Upper lobe of left lung (tissue), 6 donors: ENCODE data around the gene APOBEC3G. TPM values are rescaled to one million over a fixed set of nuclear protein-coding genes. Genes with fewer than 3 reads are reported as not detected.

Source experiments
- ATAC-seq, 2 donors: fragments of 200-7000 bp; cut with Tn5 transposase; one replicate each; pipeline ENCODE4 v1.9.1; 2022; ENCODE audit warnings: mild to moderate bottlenecking in 2 of 2, moderate library complexity in 2 of 2; ENCODE audit not compliant: low FRiP score in 2 of 2
- DNase-seq, 2 donors: peaks; one replicate each; pipeline ENCODE4 v3.0.0-alpha.2; 2019 to 2020
- H3K27ac ChIP-seq, 4 donors: fragments of 200-600 bp; sonication (generic); one replicate each; pipeline ENCODE4 v1.5.1; 2016 to 2019
- H3K27me3 ChIP-seq, 4 donors: fragments of 200-600 bp; sonication (generic); one replicate each; pipeline ENCODE4 v1.5.1; 2017 to 2019
- H3K36me3 ChIP-seq, 4 donors: fragments of 200-600 bp; sonication (generic); one replicate each; pipeline ENCODE4 v1.5.1; 2016 to 2019
- H3K4me1 ChIP-seq, 4 donors: fragments of 200-600 bp; sonication (generic); one replicate each; pipeline ENCODE4 v1.5.1; 2018 to 2019
- H3K4me3 ChIP-seq, 4 donors: fragments of 200-600 bp; sonication (generic); one replicate each; pipeline ENCODE4 v1.5.1; 2017 to 2019; ENCODE audit warnings: mild to moderate bottlenecking in 2 of 4, moderate library complexity in 1 of 4
- H3K9me3 ChIP-seq, 4 donors: fragments of 200-600 bp; sonication (generic); one replicate each; pipeline ENCODE4 v1.5.1; 2018 to 2019
- EP300 ChIP-seq, 4 donors: sonication (generic); formaldehyde crosslinking; IDR thresholded peaks; one replicate each; pipeline ENCODE4 v1.5.1; 2017; ENCODE audit warnings: antibody characterized with exemption in 4 of 4, control low read depth in 2 of 4
- POLR2A ChIP-seq, 4 donors: fragments of 450-650 bp; IDR thresholded peaks; one replicate each; pipeline ENCODE4 v1.5.1; 2016 to 2017; ENCODE audit warnings: antibody characterized with exemption in 4 of 4, mild to moderate bottlenecking in 2 of 4
- POLR2AphosphoS5 ChIP-seq, 2 donors: sonication (generic); formaldehyde crosslinking; IDR thresholded peaks; one replicate each; pipeline ENCODE4 v1.5.1; 2017; ENCODE audit warnings: antibody characterized with exemption in 2 of 2
- WGBS, 2 donors: methylation state at CpG; one replicate each; pipeline ENCODE4 v1.1.5; 2017 to 2018; 5-methylcytosine and 5-hydroxymethylcytosine counted together
- total RNA-seq, 6 donors: library from RNA; depleted of rRNA in 4 of 6; stranded (reverse); fragments of >200 nt in 4 of 6; gene quantifications; one replicate each; pipeline versions ENCODE4 v1.1.0 to v1.2.1, GENCODE V29; 2016 to 2021
- TF ChIP-seq, protein P1 (sequence below), 6 experiments: fragments of 450-650 bp in 4 of 6; fragments of 200-600 bp in 2 of 6; sonication (generic) in 2 of 6; IDR thresholded peaks; one replicate each; pipeline ENCODE4 v1.5.1; 2016 to 2019; ENCODE audit warnings: antibody characterized with exemption in 6 of 6
- donor health status: DM: no; HTN: no; CAD: no; lungs with moderate emphysema.
- donor health status: DM: no; HTN: yes; CAD: no; lungs with severe emphysema.

Gene APOBEC3G
- total RNA-seq, 6 donors from 2014 or later, result 10.2 to 38.8 (median 15.8) TPM

DNA sequence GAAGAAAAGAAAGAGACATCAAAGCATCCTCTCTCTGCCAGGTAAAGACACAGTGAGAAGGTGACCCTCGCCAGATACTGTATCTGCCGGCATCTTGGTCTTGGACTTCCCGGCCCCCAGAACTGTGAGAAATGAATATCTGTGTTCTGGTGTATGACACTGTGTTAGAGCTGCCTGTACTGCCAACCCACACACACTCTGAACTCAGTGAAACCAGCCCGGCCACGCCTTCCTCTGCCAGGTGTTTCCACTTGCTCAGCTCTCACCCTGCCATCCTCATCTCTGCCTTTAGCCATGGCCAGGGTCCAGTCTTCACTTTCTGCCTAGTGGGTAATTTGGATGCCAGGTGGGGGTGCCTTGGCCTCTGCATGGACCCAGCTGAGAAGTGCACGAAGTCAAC, 51.4 kb downstream of the APOBEC3G start:
- H3K4me1 ChIP-seq, result peaks cover 5 to 21% (median 6%) of the 10 kb centered on the region in 4 donors
- DNase-seq (no peak), ATAC-seq (no peak)
- H3K9me3 ChIP-seq, result no peaks in the 10 kb centered on the region
- H3K27ac ChIP-seq, result no peak overlapping the region
- peaks cover 3 to 32% (median 12%) of the 10 kb centered on the region in 4 donors for H3K36me3 ChIP-seq
- WGBS, 2 donors, result 97 to 100% methylated on average over 6 of the region's 6 CpGs
- TF ChIP-seq POLR2A (IDR thresholded peaks at IDR 0.05), result no peak
- TF ChIP-seq POLR2AphosphoS5 (IDR thresholded peaks at IDR 0.05), result no peak
- TF ChIP-seq EP300 (IDR thresholded peaks at IDR 0.05), result no peak
- TF ChIP-seq, protein P1, sequence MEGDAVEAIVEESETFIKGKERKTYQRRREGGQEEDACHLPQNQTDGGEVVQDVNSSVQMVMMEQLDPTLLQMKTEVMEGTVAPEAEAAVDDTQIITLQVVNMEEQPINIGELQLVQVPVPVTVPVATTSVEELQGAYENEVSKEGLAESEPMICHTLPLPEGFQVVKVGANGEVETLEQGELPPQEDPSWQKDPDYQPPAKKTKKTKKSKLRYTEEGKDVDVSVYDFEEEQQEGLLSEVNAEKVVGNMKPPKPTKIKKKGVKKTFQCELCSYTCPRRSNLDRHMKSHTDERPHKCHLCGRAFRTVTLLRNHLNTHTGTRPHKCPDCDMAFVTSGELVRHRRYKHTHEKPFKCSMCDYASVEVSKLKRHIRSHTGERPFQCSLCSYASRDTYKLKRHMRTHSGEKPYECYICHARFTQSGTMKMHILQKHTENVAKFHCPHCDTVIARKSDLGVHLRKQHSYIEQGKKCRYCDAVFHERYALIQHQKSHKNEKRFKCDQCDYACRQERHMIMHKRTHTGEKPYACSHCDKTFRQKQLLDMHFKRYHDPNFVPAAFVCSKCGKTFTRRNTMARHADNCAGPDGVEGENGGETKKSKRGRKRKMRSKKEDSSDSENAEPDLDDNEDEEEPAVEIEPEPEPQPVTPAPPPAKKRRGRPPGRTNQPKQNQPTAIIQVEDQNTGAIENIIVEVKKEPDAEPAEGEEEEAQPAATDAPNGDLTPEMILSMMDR (IDR thresholded peaks at IDR 0.05), result no peak
- no peaks in the 10 kb centered on the region for H3K27me3 ChIP-seq
- no peak overlapping the region for H3K4me3 ChIP-seq

DNA sequence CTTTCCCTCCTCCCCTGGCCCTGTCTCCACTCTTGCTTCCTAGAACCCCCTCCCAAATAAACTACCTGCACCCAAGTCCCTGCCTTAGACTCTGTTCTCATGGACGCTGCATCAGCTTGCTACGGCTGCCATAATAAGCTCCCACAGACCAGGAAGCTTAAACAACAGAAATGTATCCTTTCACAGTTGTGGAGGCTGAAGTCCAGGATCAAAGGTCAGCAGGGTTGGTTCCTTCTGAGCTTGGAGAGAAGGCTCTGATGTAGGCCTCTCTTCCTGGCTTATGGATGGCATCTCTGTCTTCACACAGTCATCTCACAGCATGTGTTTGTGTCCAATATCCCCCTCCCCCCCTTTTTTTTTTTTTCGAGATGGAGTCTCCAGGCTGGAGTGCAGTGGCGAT, 52.0 kb downstream of the APOBEC3G start:
- Histone ChIP-seq H3K36me3 (peaks cover 3 to 38% (median 15%) of the 10 kb centered on the region in 4 donors), H3K4me3 (no peak overlapping the region), H3K9me3 (no peaks in the 10 kb centered on the region), H3K27me3 (no peaks in the 10 kb centered on the region), H3K4me1 (peaks cover 5 to 17% (median 6%) of the 10 kb centered on the region in 4 donors), H3K27ac (no peak overlapping the region)
- DNase-seq (no peak), ATAC-seq (no peak)
- 91 to 94% methylated on average over 4 of the region's 4 CpGs for WGBS, 2 donors
- no peak for TF ChIP-seq POLR2A (IDR thresholded peaks at IDR 0.05)
- no peak for TF ChIP-seq POLR2AphosphoS5 (IDR thresholded peaks at IDR 0.05)
- TF ChIP-seq, protein P1 (IDR thresholded peaks at IDR 0.05), result no peak
- TF ChIP-seq EP300 (IDR thresholded peaks at IDR 0.05), result no peak

DNA sequence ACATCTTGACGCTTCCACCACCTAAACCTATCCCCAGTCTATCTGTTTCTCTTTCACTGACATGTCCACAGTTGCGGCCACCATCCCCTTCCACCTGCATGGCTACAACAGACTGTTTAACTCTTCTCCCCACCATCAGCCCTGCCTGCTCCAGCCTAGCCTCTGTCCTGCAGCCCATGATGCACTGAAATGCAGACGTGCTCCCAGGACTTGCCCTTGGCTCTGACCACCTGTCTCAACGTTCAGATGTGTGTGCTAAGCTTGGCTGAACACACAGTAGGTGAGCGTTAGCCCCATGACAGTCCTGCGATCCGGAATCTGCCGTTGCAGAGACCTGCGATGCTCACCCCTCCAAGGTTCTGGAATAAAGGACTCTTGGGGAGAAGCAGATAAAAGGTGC, 52.7 kb downstream of the APOBEC3G start:
- no peak overlapping the region for H3K27ac ChIP-seq
- TF ChIP-seq EP300 (IDR thresholded peaks at IDR 0.05) (no peak), POLR2A (IDR thresholded peaks at IDR 0.05) (no peak), POLR2AphosphoS5 (IDR thresholded peaks at IDR 0.05) (no peak)
- TF ChIP-seq, protein P1 (IDR thresholded peaks at IDR 0.05), result no peak
- H3K4me3 ChIP-seq, result no peak overlapping the region
- no peaks in the 10 kb centered on the region for H3K9me3 ChIP-seq
- no peak for ATAC-seq
- H3K27me3 ChIP-seq, result no peaks in the 10 kb centered on the region
- 91 to 97% methylated on average over 9 of the region's 9 CpGs for WGBS, 2 donors
- peaks cover 3 to 14% (median 6%) of the 10 kb centered on the region in 4 donors for H3K4me1 ChIP-seq
- no peak for DNase-seq
- peaks cover 3 to 41% (median 16%) of the 10 kb centered on the region in 4 donors for H3K36me3 ChIP-seq

DNA sequence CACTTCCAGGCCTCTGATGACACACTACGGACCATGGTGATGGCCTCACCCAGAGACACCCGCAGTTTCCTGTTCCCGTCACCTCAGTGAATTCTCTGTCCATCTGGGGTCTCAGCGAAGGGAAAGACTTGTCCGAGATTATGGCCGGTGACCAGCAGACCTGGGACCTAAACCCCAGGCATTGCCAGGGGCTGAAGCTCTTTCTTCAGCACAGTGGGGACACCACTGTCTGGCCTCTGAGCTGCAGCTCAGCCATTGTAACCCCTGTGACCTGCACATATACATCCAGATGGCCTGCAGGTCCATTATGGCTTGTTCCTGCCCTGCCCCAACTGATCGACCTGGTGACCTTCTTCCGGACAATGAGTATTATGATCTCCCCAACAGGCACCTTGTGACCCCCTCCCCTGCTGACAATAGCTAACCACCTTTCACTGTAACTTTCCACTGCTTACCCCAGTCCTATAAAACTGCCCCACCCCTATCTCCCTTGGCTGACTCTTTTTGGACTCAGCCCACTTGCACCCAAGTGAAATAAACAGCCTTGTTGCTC, 53.2 kb downstream of the APOBEC3G start:
- no peaks in the 10 kb centered on the region for H3K27me3 ChIP-seq
- TF ChIP-seq EP300 (IDR thresholded peaks at IDR 0.05), result no peak
- TF ChIP-seq, protein P1 (IDR thresholded peaks at IDR 0.05), result no peak
- TF ChIP-seq POLR2AphosphoS5 (IDR thresholded peaks at IDR 0.05), result no peak
- TF ChIP-seq POLR2A (IDR thresholded peaks at IDR 0.05), result no peak
- WGBS, 2 donors, result 73 to 88% methylated on average over 4 to 8 of the region's 8 CpGs
- H3K36me3 ChIP-seq, result peaks cover 3 to 41% (median 16%) of the 10 kb centered on the region in 4 donors
- no peaks in the 10 kb centered on the region for H3K9me3 ChIP-seq
- H3K4me3 ChIP-seq, result no peak overlapping the region
- H3K4me1 ChIP-seq, result peaks cover 3 to 14% (median 6%) of the 10 kb centered on the region in 4 donors
- H3K27ac ChIP-seq, result no peak overlapping the region
- DNase-seq (no peak), ATAC-seq (no peak)
